Colonic mucosa (tissue), 4 donors: Measurements from ENCODE around the gene ELFN2. TPM values are rescaled to one million over a fixed set of nuclear protein-coding genes. Genes with fewer than 3 reads are reported as not detected.
"Not testable (repeated sequence)": the region's sequence is repeated elsewhere in the genome, so short reads cannot be mapped to it uniquely, and the experiment has no call there.

ENCODE experiments used
- DNase-seq: peaks from one replicate; pipeline ENCODE4 v3.0.0-alpha.2; 2020
- H3K27ac ChIP-seq: fragments of 200-600 bp; one replicate; pipeline ENCODE4 v1.8.0; 2021
- H3K27me3 ChIP-seq: fragments of 200-600 bp; one replicate; pipeline ENCODE4 v1.8.0; 2021
- H3K36me3 ChIP-seq: fragments of 200-600 bp; one replicate; pipeline ENCODE4 v1.8.0; 2021
- H3K4me1 ChIP-seq: fragments of 200-600 bp; one replicate; pipeline ENCODE4 v1.8.0; 2021; ENCODE audit warnings: mild to moderate bottlenecking
- H3K4me3 ChIP-seq: fragments of 200-600 bp; one replicate; pipeline ENCODE4 v1.8.0; 2021
- H3K9ac ChIP-seq, 2 donors: one replicate each; pipeline ENCODE4 v1.7.0; 2013; ENCODE audit warnings: control low read depth in 2 of 2, low read depth in 2 of 2, low read length in 2 of 2
- H3K9me3 ChIP-seq: fragments of 200-600 bp; one replicate; pipeline ENCODE4 v1.8.0; 2021
- CTCF ChIP-seq: fragments of 200-600 bp; IDR thresholded peaks from one replicate; pipeline ENCODE4 v1.8.0; 2022; ENCODE audit warnings: antibody characterized with exemption, mild to moderate bottlenecking
- intact Hi-C: fragments of 100-400 bp; cut with DNase I; formaldehyde crosslinking; loops from one replicate; pipeline ENCODE4 v1.14.1; 2022
- total RNA-seq, 2 donors: library from RNA; stranded (reverse); fragmentation: NEBNext Ultra II Directional in 1 of 2; extraction: Animal tissue kit (Norgen Biotek cat#: 25700) in 1 of 2; gene quantifications; one replicate each; pipeline ENCODE4 v1.2.1, GENCODE V29; 2021
- donor health status: healthy.
- donor health status: DM: no; HTN: no; CAD: no.
- donor health status: DM: no; HTN: no; CAD: no.

ELFN2 gene
- total RNA-seq, 2 donors from 2014 or later, result 0.07 to 0.21 TPM

GRCh38 chr22:37329238-37330140 is 97.8 kb downstream of the ELFN2 start:
- no peak for TF ChIP-seq CTCF
- Histone ChIP-seq H3K4me3 (no peak overlapping the region), H3K27me3 (peaks cover 43% of the 10 kb centered on the region), H3K9ac (no peak overlapping the region), H3K9me3 (no peaks in the 10 kb centered on the region), H3K27ac (no peak overlapping the region), H3K4me1 (no peaks in the 10 kb centered on the region), H3K36me3 (no peaks in the 10 kb centered on the region)
- DNase-seq, result no peak
- intact Hi-C loops, result no loop called here

- DNase-seq, intact Hi-C loops, H3K9me3 ChIP-seq, H3K27ac ChIP-seq, H3K9ac ChIP-seq, H3K4me1 ChIP-seq, H3K36me3 ChIP-seq, H3K4me3 ChIP-seq: not testable (repeated sequence)
- peaks cover 40% of the 10 kb centered on the region for H3K27me3 ChIP-seq
Measured at GRCh38 chr22:37328538-37329237, 98.6 kb downstream of the ELFN2 start.

GRCh38 chr22:37328017-37328416 is 99.3 kb downstream of the ELFN2 start:
- DNase-seq, result no peak
- peaks cover 33% of the 10 kb centered on the region for H3K27me3 ChIP-seq

GRCh38 chr22:37326726-37327125 is 100.6 kb downstream of the ELFN2 start:
- no peak overlapping the region for H3K4me3 ChIP-seq
- H3K4me1 ChIP-seq, result no peaks in the 10 kb centered on the region
- no peak overlapping the region for H3K9ac ChIP-seq
- H3K9me3 ChIP-seq, result no peaks in the 10 kb centered on the region
- no peak for TF ChIP-seq CTCF
- no peaks in the 10 kb centered on the region for H3K36me3 ChIP-seq
- no peak overlapping the region for H3K27ac ChIP-seq
- H3K27me3 ChIP-seq, result peaks cover 23% of the 10 kb centered on the region
- intact Hi-C loops, result no loop called here
- peak; percentile 90 for DNase-seq

More at GRCh38 chr22:37328017-37328416, 99.3 kb downstream of the ELFN2 start:
- no peak overlapping the region for H3K27ac ChIP-seq
- no peaks in the 10 kb centered on the region for H3K36me3 ChIP-seq
- H3K4me1 ChIP-seq, result no peaks in the 10 kb centered on the region
- no peak for TF ChIP-seq CTCF
- H3K9ac ChIP-seq, result no peak overlapping the region
- no peak overlapping the region for H3K4me3 ChIP-seq
- intact Hi-C loops, result no loop called here
- H3K9me3 ChIP-seq, result no peaks in the 10 kb centered on the region

- DNase-seq, result no peak
- Histone ChIP-seq H3K27ac (no peak overlapping the region), H3K4me1 (no peaks in the 10 kb centered on the region)
Measured at GRCh38 chr22:37325039-37325395, 102.3 kb downstream of the ELFN2 start.

More at GRCh38 chr22:37325039-37325395, 102.3 kb downstream of the ELFN2 start:
- H3K27me3 ChIP-seq, result peaks cover 19% of the 10 kb centered on the region
- H3K36me3 ChIP-seq, result no peaks in the 10 kb centered on the region
- no peaks in the 10 kb centered on the region for H3K9me3 ChIP-seq
- intact Hi-C loops, result no loop called here
- peak overlapping the region; percentile 15 for H3K4me3 ChIP-seq
- no peak overlapping the region for H3K9ac ChIP-seq
- TF ChIP-seq CTCF, result no peak
